ENCODE measurements around the gene PRSS8.

- TF ChIP-seq YY1 (IDR thresholded peaks at IDR 0.05; ENCODE audit: insufficient read depth, insufficient read length), result no peak
- no peak for TF ChIP-seq ZNF274 (IDR thresholded peaks at IDR 0.05; ENCODE audit: low read depth, low read length)
Observed at GRCh38 chr16:31099860-31100638, 35.5 kb downstream of the PRSS8 start.
